HG02763 (cell line): Measurements from ENCODE around the gene KIAA1671.
A peak's percentile ranks its signal among the peaks of the same experiment; 100 is the strongest.

Experiments
- ATAC-seq: cut with Tn5 transposase; IDR thresholded peaks from one replicate; pipeline ENCODE4 v1.9.1; 2021; ENCODE audit warnings: mild to moderate bottlenecking, moderate library complexity; ENCODE audit not compliant: unreplicated experiment

KIAA1671 gene

GRCh38 chr22:25084405-25085107, 132.0 kb downstream of the KIAA1671 start:
- ATAC-seq = no peak

GRCh38 chr22:25085156-25085555, 132.6 kb downstream of the KIAA1671 start:
- ATAC-seq = no peak

- peak; percentile 82 for ATAC-seq
These were observed 133.7 kb downstream of the KIAA1671 start for GRCh38 chr22:25085930-25086901.

GRCh38 chr22:25086902-25087282, 134.4 kb downstream of the KIAA1671 start:
- ATAC-seq = no peak

- ATAC-seq = no peak
These were observed 137.8 kb downstream of the KIAA1671 start for GRCh38 chr22:25090225-25090890.

- no peak for ATAC-seq
These were observed 138.9 kb downstream of the KIAA1671 start for GRCh38 chr22:25091458-25091857.

- ATAC-seq = no peak
These were observed 139.6 kb downstream of the KIAA1671 start for GRCh38 chr22:25092119-25092518.

- ATAC-seq = no peak
These were observed 142.1 kb downstream of the KIAA1671 start for GRCh38 chr22:25094579-25094978.

GRCh38 chr22:25095869-25096268, 143.4 kb downstream of the KIAA1671 start:
- no peak for ATAC-seq

GRCh38 chr22:25096638-25097405, 144.3 kb downstream of the KIAA1671 start:
- no peak for ATAC-seq

GRCh38 chr22:25098445-25099081, 146.0 kb downstream of the KIAA1671 start:
- no peak for ATAC-seq

GRCh38 chr22:25099202-25099601, 146.7 kb downstream of the KIAA1671 start:
- no peak for ATAC-seq

- no peak for ATAC-seq
These were observed 147.9 kb downstream of the KIAA1671 start for GRCh38 chr22:25100402-25100801.

- no peak for ATAC-seq
These were observed 148.4 kb downstream of the KIAA1671 start for GRCh38 chr22:25100948-25101347.

GRCh38 chr22:25101501-25101900, 149.0 kb downstream of the KIAA1671 start:
- no peak for ATAC-seq

- ATAC-seq = no peak
These were observed 149.5 kb downstream of the KIAA1671 start for GRCh38 chr22:25101986-25102385.

GRCh38 chr22:25102722-25103121, 150.2 kb downstream of the KIAA1671 start:
- ATAC-seq = no peak

GRCh38 chr22:25104367-25104766, 151.9 kb downstream of the KIAA1671 start:
- ATAC-seq = no peak

- no peak for ATAC-seq
These were observed 153.5 kb downstream of the KIAA1671 start for GRCh38 chr22:25105817-25106650.
